HCT116 (cell line): ENCODE data around the gene SGK2. TPM values are rescaled to one million over a fixed set of nuclear protein-coding genes. Genes with fewer than 3 reads are reported as not detected.

ENCODE experiments used
- ATAC-seq: fragments of 200-7000 bp; cut with Tn5 transposase; 2 replicates; pipeline ENCODE4 v1.9.1; 2020; ENCODE audit warnings: mild to moderate bottlenecking, moderate library complexity
- BruUV-seq: library from RNA; stranded (reverse); fragments of 400-500 nt; replicated peaks from 2 replicates; lab custom pipeline; 2021; lab: Mats Ljungman, UMichigan
- CTCF ChIA-PET: fragments of 300-600 bp; sonication (Branson Sonifier 250); formaldehyde crosslinking; loops from one replicate; lab custom pipeline; 2021; ENCODE audit warnings: antibody characterized with exemption; lab: Charles Lee
- POLR2A ChIA-PET: fragments of 300-600, 350-600 bp; sonication (Branson Sonifier 250); formaldehyde crosslinking; loops from one replicate; lab custom pipeline; 2021; ENCODE audit warnings: antibody characterized with exemption; lab: Charles Lee
- RAD21 ChIA-PET, 2 experiments: fragments of 300-600 bp; sonication (Branson Sonifier 250); formaldehyde crosslinking; loops; one replicate each; lab custom pipeline; 2023; ENCODE audit warnings: low total read pairs in 2 of 2; ENCODE audit not compliant: uncharacterized antibody in 2 of 2, unreplicated experiment in 2 of 2, low non-redundant PET in 1 of 2; lab: Charles Lee
- DNase-seq: peaks from one replicate; pipeline ENCODE4 v3.0.0-alpha.2; 2010; ENCODE audit warnings: low read depth, low spot score
- H2AFZ ChIP-seq: fragments of 200-600 bp; shearing (Covaris generic), sonication (generic); 2 replicates; pipeline ENCODE4 v1.6.1; 2017; ENCODE audit warnings: low read depth, mixed run types, mixed read lengths, antibody characterized with exemption, low read length; ENCODE audit not compliant: poor library complexity, severe bottlenecking
- H3K27ac ChIP-seq: 2 replicates; pipeline ENCODE4 v1.5.1; 2012; ENCODE audit warnings: low read depth, low read length
- H3K27me3 ChIP-seq: fragments of 200-600 bp; sonication (generic); 2 replicates; pipeline ENCODE4 v1.6.1; 2016; ENCODE audit warnings: mixed run types, low read length, mixed read lengths; ENCODE audit not compliant: insufficient read depth
- H3K36me3 ChIP-seq, 2 experiments: fragments of 200-500 bp in 1 of 2; fragments of 200-600 bp in 1 of 2; sonication (Bioruptor generic) in 1 of 2; sonication (generic) in 1 of 2; 2 replicates each; pipeline versions ENCODE4 v1.5.1 to v1.6.1; 2014 to 2016; ENCODE audit warnings: low read length in 2 of 2, inconsistent platforms in 1 of 2, mixed read lengths in 1 of 2, mixed run types in 1 of 2; ENCODE audit not compliant: insufficient read depth in 2 of 2, control insufficient read depth in 1 of 2
- H3K4me1 ChIP-seq, 2 experiments: fragments of 200-600 bp in 1 of 2; sonication (generic) in 1 of 2; 2 replicates each; pipeline versions ENCODE4 v1.5.1 to v1.6.1; 2012 to 2017; ENCODE audit warnings: low read length in 2 of 2, inconsistent platforms in 1 of 2, mild to moderate bottlenecking in 1 of 2, mixed read lengths in 1 of 2, mixed run types in 1 of 2, moderate library complexity in 1 of 2; ENCODE audit not compliant: insufficient read depth in 2 of 2, control insufficient read depth in 1 of 2
- H3K4me2 ChIP-seq: fragments of 200-600 bp; sonication (generic); 2 replicates; pipeline ENCODE4 v1.6.1; 2017; ENCODE audit warnings: mixed run types, low read length, mixed read lengths
- H3K4me3 ChIP-seq, 2 experiments: fragments of 200-600 bp in 1 of 2; sonication (generic) in 1 of 2; replicated peaks in 1 of 2; 2 replicates each; pipeline ENCODE4 v1.5.1; 2011 to 2016; ENCODE audit warnings: low read length in 2 of 2, control low read depth in 1 of 2, low read depth in 1 of 2, mild to moderate bottlenecking in 1 of 2, mixed read lengths in 1 of 2, mixed run types in 1 of 2
- H3K79me2 ChIP-seq: fragments of 200-600 bp; sonication (generic); 2 replicates; pipeline ENCODE4 v1.6.1; 2017; ENCODE audit warnings: mild to moderate bottlenecking, mixed run types, low read length, moderate library complexity, mixed read lengths; ENCODE audit not compliant: insufficient read depth
- H3K9ac ChIP-seq: fragments of 200-600 bp; sonication (generic); 2 replicates; pipeline ENCODE4 v1.6.1; 2016; ENCODE audit warnings: low read length, mixed read lengths
- H3K9me2 ChIP-seq: fragments of 200-600 bp; sonication (generic), shearing (Covaris generic); 2 replicates; pipeline ENCODE4 v1.6.1; 2017; ENCODE audit warnings: mixed run types, mild to moderate bottlenecking, moderate library complexity; ENCODE audit not compliant: insufficient read depth
- H3K9me3 ChIP-seq, 2 experiments: fragments of 200-500 bp in 1 of 2; fragments of 200-600 bp in 1 of 2; sonication (Bioruptor generic) in 1 of 2; sonication (generic) in 1 of 2; 2 replicates each; pipeline ENCODE4 v1.6.1; 2014 to 2017; ENCODE audit warnings: low read length in 2 of 2, mixed read lengths in 2 of 2, inconsistent platforms in 1 of 2, low read depth in 1 of 2, mild to moderate bottlenecking in 1 of 2, mixed run types in 1 of 2, moderate library complexity in 1 of 2; ENCODE audit not compliant: control insufficient read depth in 1 of 2, insufficient read depth in 1 of 2
- H4K20me1 ChIP-seq: fragments of 200-600 bp; sonication (generic), shearing (Covaris generic); 2 replicates; pipeline ENCODE4 v1.6.1; 2017; ENCODE audit warnings: mixed run types, mild to moderate bottlenecking, moderate library complexity; ENCODE audit not compliant: insufficient read depth
- CBX3 ChIP-seq: IDR thresholded peaks from 2 replicates; pipeline ENCODE4 v1.6.1; 2012; ENCODE audit warnings: low read depth
- ELF1 ChIP-seq: IDR thresholded peaks from 2 replicates; pipeline ENCODE4 v1.6.1; 2012; ENCODE audit warnings: low read depth, borderline replicate concordance
- EZH2 ChIP-seq: fragments of 200-600 bp; sonication (generic); IDR thresholded peaks from 2 replicates; pipeline ENCODE4 v1.6.1; 2017; ENCODE audit warnings: antibody characterized with exemption, mixed run types
- EZH2phosphoT487 ChIP-seq: fragments of 200-600 bp; IDR thresholded peaks from 2 replicates; pipeline ENCODE4 v1.6.1; 2018; ENCODE audit warnings: antibody characterized with exemption, borderline replicate concordance
- FOSL1 ChIP-seq: IDR thresholded peaks from 2 replicates; pipeline ENCODE4 v1.6.1; 2012; ENCODE audit warnings: low read depth
- JUND ChIP-seq: IDR thresholded peaks from 2 replicates; pipeline ENCODE4 v1.6.1; 2012
- POLR2A ChIP-seq: IDR thresholded peaks from 2 replicates; pipeline ENCODE4 v1.7.0; 2011; ENCODE audit warnings: borderline replicate concordance; ENCODE audit not compliant: insufficient read depth, insufficient read length; ENCODE audit errors: extremely low read depth
- POLR2AphosphoS5 ChIP-seq: IDR thresholded peaks from 2 replicates; pipeline ENCODE4 v1.6.1; 2011; ENCODE audit warnings: mild to moderate bottlenecking, low read depth, low read length, moderate library complexity
- SP1 ChIP-seq: IDR thresholded peaks from 2 replicates; pipeline ENCODE4 v1.6.1; 2012; ENCODE audit warnings: low read depth
- TCF7L2 ChIP-seq: IDR thresholded peaks from 2 replicates; pipeline ENCODE4 v1.7.0; 2011; ENCODE audit warnings: borderline replicate concordance, inconsistent platforms; ENCODE audit not compliant: insufficient read depth, insufficient read length; ENCODE audit errors: extremely low read depth
- YY1 ChIP-seq: IDR thresholded peaks from 2 replicates; pipeline ENCODE4 v1.6.1; 2011; ENCODE audit warnings: low read length, low read depth, moderate library complexity, mild to moderate bottlenecking; ENCODE audit not compliant: insufficient replicate concordance; ENCODE audit errors: extremely low read depth
- ZFX ChIP-seq: fragments of 450-650 bp; IDR thresholded peaks from 2 replicates; pipeline ENCODE4 v1.6.1; 2017
- ZNF274 ChIP-seq: fragments of 200-500 bp; sonication (Bioruptor generic); IDR thresholded peaks from 2 replicates; pipeline ENCODE4 v1.6.1; 2014; ENCODE audit warnings: mild to moderate bottlenecking, low read depth, low read length, inconsistent platforms
- intact Hi-C: fragments of 100-400 bp; cut with micrococcal nuclease; formaldehyde crosslinking; loops from 2 replicates; pipeline ENCODE4 v1.10.0; 2022
- total RNA-seq: library from RNA; stranded (reverse); gene quantifications from one replicate; pipeline ENCODE4 v1.2.1, GENCODE V29; 2021; ENCODE audit not compliant: unreplicated experiment
- TF ChIP-seq, protein P1 (sequence below): IDR thresholded peaks from 2 replicates; pipeline ENCODE4 v1.6.1; 2011; ENCODE audit warnings: mild to moderate bottlenecking, low read length, moderate library complexity; ENCODE audit not compliant: insufficient replicate concordance; ENCODE audit errors: extremely low read depth
- TF ChIP-seq, protein P2 (sequence below): IDR thresholded peaks from 2 replicates; pipeline ENCODE4 v1.6.1; 2012; ENCODE audit warnings: low read depth
- TF ChIP-seq, protein P3 (sequence below): IDR thresholded peaks from 2 replicates; pipeline ENCODE4 v1.6.1; 2012

SGK2 gene
- total RNA-seq, 1 experiment from 2014 or later = 2.3 TPM

DNA sequence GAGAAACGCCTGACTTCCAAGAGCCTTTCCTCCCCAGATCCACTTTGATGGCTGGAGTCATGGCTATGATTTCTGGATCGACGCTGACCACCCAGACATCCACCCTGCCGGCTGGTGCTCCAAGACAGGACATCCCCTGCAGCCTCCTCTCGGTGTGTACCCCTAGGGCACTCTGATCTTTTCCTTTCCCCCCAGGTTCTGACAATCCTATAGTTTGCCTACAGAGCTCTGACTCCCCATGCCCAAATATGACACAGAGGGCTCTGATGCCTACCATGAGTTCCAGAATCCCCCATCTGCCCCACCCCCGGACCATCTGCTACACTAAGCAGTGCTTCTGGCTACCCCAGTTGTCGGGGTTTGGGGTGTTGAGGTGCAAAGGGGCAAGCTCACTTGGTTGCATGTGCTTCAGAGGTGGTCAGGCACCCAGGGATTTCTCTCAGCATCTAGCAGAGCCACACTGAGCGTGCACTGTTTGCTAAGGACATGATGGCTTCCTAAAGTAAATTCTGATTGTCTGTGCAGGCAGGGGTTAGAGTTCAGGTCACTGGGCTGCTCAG lies 24.0 kb upstream of the SGK2 start:
- Histone ChIP-seq H3K27me3 (no peaks in the 10 kb centered on the region), H3K4me2 (no peak overlapping the region), H3K79me2 (no peaks in the 10 kb centered on the region), H3K9me2 (no peaks in the 10 kb centered on the region), H3K36me3 (peaks cover 0 to 4% of the 10 kb centered on the region in 2 experiments; a peak in 1 of 4 replicates)
- TF ChIP-seq, protein P1, sequence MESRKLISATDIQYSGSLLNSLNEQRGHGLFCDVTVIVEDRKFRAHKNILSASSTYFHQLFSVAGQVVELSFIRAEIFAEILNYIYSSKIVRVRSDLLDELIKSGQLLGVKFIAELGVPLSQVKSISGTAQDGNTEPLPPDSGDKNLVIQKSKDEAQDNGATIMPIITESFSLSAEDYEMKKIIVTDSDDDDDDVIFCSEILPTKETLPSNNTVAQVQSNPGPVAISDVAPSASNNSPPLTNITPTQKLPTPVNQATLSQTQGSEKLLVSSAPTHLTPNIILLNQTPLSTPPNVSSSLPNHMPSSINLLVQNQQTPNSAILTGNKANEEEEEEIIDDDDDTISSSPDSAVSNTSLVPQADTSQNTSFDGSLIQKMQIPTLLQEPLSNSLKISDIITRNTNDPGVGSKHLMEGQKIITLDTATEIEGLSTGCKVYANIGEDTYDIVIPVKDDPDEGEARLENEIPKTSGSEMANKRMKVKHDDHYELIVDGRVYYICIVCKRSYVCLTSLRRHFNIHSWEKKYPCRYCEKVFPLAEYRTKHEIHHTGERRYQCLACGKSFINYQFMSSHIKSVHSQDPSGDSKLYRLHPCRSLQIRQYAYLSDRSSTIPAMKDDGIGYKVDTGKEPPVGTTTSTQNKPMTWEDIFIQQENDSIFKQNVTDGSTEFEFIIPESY = no peak
- no peak for TF ChIP-seq FOSL1
- TF ChIP-seq YY1 = no peak
- TF ChIP-seq POLR2A = no peak
- TF ChIP-seq ZFX = no peak
- no peak for TF ChIP-seq EZH2phosphoT487
- TF ChIP-seq JUND = no peak
- TF ChIP-seq TCF7L2 = no peak
- no peak for TF ChIP-seq CBX3
- TF ChIP-seq, protein P2, sequence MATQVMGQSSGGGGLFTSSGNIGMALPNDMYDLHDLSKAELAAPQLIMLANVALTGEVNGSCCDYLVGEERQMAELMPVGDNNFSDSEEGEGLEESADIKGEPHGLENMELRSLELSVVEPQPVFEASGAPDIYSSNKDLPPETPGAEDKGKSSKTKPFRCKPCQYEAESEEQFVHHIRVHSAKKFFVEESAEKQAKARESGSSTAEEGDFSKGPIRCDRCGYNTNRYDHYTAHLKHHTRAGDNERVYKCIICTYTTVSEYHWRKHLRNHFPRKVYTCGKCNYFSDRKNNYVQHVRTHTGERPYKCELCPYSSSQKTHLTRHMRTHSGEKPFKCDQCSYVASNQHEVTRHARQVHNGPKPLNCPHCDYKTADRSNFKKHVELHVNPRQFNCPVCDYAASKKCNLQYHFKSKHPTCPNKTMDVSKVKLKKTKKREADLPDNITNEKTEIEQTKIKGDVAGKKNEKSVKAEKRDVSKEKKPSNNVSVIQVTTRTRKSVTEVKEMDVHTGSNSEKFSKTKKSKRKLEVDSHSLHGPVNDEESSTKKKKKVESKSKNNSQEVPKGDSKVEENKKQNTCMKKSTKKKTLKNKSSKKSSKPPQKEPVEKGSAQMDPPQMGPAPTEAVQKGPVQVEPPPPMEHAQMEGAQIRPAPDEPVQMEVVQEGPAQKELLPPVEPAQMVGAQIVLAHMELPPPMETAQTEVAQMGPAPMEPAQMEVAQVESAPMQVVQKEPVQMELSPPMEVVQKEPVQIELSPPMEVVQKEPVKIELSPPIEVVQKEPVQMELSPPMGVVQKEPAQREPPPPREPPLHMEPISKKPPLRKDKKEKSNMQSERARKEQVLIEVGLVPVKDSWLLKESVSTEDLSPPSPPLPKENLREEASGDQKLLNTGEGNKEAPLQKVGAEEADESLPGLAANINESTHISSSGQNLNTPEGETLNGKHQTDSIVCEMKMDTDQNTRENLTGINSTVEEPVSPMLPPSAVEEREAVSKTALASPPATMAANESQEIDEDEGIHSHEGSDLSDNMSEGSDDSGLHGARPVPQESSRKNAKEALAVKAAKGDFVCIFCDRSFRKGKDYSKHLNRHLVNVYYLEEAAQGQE = no peak
- no peak for TF ChIP-seq ELF1
- TF ChIP-seq POLR2AphosphoS5 = no peak
- TF ChIP-seq ZNF274 = no peak
- TF ChIP-seq SP1 = no peak
- TF ChIP-seq, protein P3, sequence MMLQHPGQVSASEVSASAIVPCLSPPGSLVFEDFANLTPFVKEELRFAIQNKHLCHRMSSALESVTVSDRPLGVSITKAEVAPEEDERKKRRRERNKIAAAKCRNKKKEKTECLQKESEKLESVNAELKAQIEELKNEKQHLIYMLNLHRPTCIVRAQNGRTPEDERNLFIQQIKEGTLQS = no peak
- no peak for TF ChIP-seq EZH2
- TF ChIP-seq, all 23 proteins: peak for 0
- no peaks in the 10 kb centered on the region for H3K4me1 ChIP-seq
- no peak overlapping the region for H3K27ac ChIP-seq
- no peak overlapping the region for H3K9ac ChIP-seq
- no peak overlapping the region for H3K4me3 ChIP-seq
- no peak for DNase-seq
- H4K20me1 ChIP-seq = no peaks in the 10 kb centered on the region
- RAD21 ChIA-PET = no interaction called here
- BruUV-seq = no TSS peak
- ATAC-seq = no peak
- intact Hi-C loops = loop anchor here (5.0 to 10.0 kb wide), 2 partner anchors 547 to 660 kb away; no protein-coding TSS in a partner anchor
- no peak overlapping the region for H2AFZ ChIP-seq
- no peaks in the 10 kb centered on the region for H3K9me3 ChIP-seq
- POLR2A ChIA-PET = no interaction called here
- CTCF ChIA-PET = no interaction called here
